ENCODE results near the gene DNAH2.

Gene DNAH2

GRCh38 chr17:7705269-7706255 is 12.0 kb upstream of the DNAH2 start:
- no peak overlapping the region for H3K27ac ChIP-seq
- peaks cover 5 to 6% of the 10 kb centered on the region in 2 experiments for H3K4me1 ChIP-seq (ENCODE audit: control insufficient read depth in 1 of 2, insufficient read depth in 1 of 2, low read depth in 1 of 2, low read length in 1 of 2)
- H3K9me3 ChIP-seq = no peaks in the 10 kb centered on the region
- H3K27me3 ChIP-seq = peaks cover 67% of the 10 kb centered on the region
- H3K4me3 ChIP-seq (ENCODE audit: low read depth in 1 of 2, low read length in 1 of 2) = no peak overlapping the region
- TF ChIP-seq CTCF (IDR thresholded peaks at IDR 0.05) = no peak
- peaks cover 26% of the 10 kb centered on the region for H3K36me3 ChIP-seq

DNA sequence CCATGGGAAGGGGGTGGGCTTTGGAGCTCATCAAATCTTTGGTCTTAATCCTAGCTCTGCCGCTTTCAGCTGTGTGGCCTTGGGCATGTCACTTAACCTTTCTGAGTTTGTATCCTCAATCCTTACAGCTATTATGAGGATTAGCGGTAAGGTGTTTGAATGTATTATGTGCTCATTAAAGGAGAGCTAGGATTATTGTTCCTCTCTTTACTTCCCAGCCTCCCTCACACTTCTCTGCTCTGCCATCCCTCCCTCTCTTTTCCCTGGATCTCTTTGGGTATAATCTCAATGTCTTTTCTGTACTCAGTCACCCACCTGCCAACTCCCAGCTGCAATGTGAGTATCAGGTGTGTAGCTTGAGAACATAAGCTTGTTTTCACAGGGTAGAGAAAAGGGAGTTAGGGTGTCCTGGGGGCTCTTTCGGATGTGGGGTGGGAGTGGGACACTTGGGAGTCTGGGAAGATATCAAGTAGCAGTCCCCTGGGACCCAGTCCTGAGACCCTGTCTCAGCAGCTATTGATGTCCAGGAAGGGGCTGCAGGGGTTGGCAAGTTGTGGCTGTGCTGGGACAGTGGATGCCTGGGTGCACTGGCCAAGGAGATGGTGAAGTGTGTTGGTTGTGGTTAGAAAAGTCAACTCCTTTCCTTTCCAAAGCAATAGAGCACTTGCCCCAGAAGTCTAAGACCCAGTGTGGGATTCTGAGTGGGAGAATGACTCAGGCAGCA is 10.8 kb upstream of the DNAH2 start:
- Histone ChIP-seq H3K27me3 (peaks cover 80% of the 10 kb centered on the region), H3K27ac (no peak overlapping the region), H3K4me1 (ENCODE audit: control insufficient read depth in 1 of 2, insufficient read depth in 1 of 2, low read depth in 1 of 2, low read length in 1 of 2) (peaks cover 10 to 11% of the 10 kb centered on the region in 2 experiments), H3K36me3 (peaks cover 16% of the 10 kb centered on the region), H3K4me3 (ENCODE audit: low read depth in 1 of 2, low read length in 1 of 2) (no peak overlapping the region), H3K9me3 (no peaks in the 10 kb centered on the region)
- TF ChIP-seq CTCF (IDR thresholded peaks at IDR 0.05) = no peak

DNA sequence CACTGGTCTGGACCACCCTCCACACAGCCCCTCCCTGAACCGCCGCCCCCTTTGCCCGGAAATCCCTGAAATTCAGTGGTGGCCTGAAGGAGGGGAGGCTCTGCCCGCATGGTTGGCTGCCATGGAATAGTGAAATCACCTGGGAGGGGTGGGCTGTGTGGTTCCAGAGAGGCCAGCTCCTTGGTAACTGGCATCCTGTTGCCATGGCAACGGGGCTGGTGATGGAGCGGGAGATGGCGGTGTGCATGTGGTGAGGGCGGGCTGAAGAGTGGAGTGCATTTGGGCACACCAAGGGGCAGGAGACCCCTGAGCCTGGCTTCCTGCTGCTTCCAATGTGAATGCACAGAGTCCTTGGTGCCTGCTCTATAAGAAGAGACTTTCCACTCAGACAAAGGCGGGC is 10.1 kb upstream of the DNAH2 start:
- Histone ChIP-seq H3K4me3 (ENCODE audit: low read depth in 1 of 2, low read length in 1 of 2) (no peak overlapping the region), H3K27ac (no peak overlapping the region), H3K27me3 (peaks cover 86% of the 10 kb centered on the region), H3K36me3 (peaks cover 10% of the 10 kb centered on the region), H3K4me1 (ENCODE audit: control insufficient read depth in 1 of 2, insufficient read depth in 1 of 2, low read depth in 1 of 2, low read length in 1 of 2) (peaks cover 10 to 11% of the 10 kb centered on the region in 2 experiments), H3K9me3 (no peaks in the 10 kb centered on the region)
- TF ChIP-seq CTCF (IDR thresholded peaks at IDR 0.05) = no peak

- H3K4me3 ChIP-seq (ENCODE audit: low read depth in 1 of 2, low read length in 1 of 2) = no peak overlapping the region
- H3K27me3 ChIP-seq = peaks cover 90% of the 10 kb centered on the region
- peaks cover 10 to 11% of the 10 kb centered on the region in 2 experiments for H3K4me1 ChIP-seq (ENCODE audit: control insufficient read depth in 1 of 2, insufficient read depth in 1 of 2, low read depth in 1 of 2, low read length in 1 of 2)
- peaks cover 3% of the 10 kb centered on the region for H3K36me3 ChIP-seq
- no peak overlapping the region for H3K27ac ChIP-seq
- TF ChIP-seq CTCF (IDR thresholded peaks at IDR 0.05) = no peak
- H3K9me3 ChIP-seq = no peaks in the 10 kb centered on the region
Observed at GRCh38 chr17:7707858-7708750, 9.4 kb upstream of the DNAH2 start.

GRCh38 chr17:7709031-7709430 is 8.5 kb upstream of the DNAH2 start:
- TF ChIP-seq CTCF (IDR thresholded peaks at IDR 0.05) = no peak
- no peak overlapping the region for H3K4me3 ChIP-seq (ENCODE audit: low read depth in 1 of 2, low read length in 1 of 2)
- H3K4me1 ChIP-seq (ENCODE audit: control insufficient read depth in 1 of 2, insufficient read depth in 1 of 2, low read depth in 1 of 2, low read length in 1 of 2) = peaks cover 10 to 11% of the 10 kb centered on the region in 2 experiments
- H3K36me3 ChIP-seq = no peaks in the 10 kb centered on the region
- no peaks in the 10 kb centered on the region for H3K9me3 ChIP-seq
- H3K27ac ChIP-seq = no peak overlapping the region
- H3K27me3 ChIP-seq = peaks cover 90% of the 10 kb centered on the region

All from neutrophil (primary cell).